GM19372 (cell line): ENCODE results near the gene ID3.

ENCODE experiments used
- ATAC-seq: cut with Tn5 transposase; IDR thresholded peaks from one replicate; pipeline ENCODE4 v1.9.1; 2021; ENCODE audit warnings: mild to moderate bottlenecking, low read depth, moderate library complexity; ENCODE audit not compliant: unreplicated experiment

ID3 gene

GRCh38 chr1:23559136-23559984 lies at the start of gene ID3:
TSS of gene ID3 (minus strand) at chr1:23559501. CDS start at chr1:23559426, 75 bp downstream.
- peak; percentile 60 for ATAC-seq

GRCh38 chr1:23607944-23608343 lies 48.6 kb upstream of the ID3 start:
- ATAC-seq = no peak

GRCh38 chr1:23601968-23602876 lies 42.9 kb upstream of the ID3 start:
- ATAC-seq = no peak

- ATAC-seq = no peak
These were observed 42.0 kb upstream of the ID3 start for GRCh38 chr1:23601135-23601967.

GRCh38 chr1:23600283-23600682 lies 41.0 kb upstream of the ID3 start:
- no peak for ATAC-seq

- no peak for ATAC-seq
These were observed 39.8 kb upstream of the ID3 start for GRCh38 chr1:23599125-23599524.

- ATAC-seq = no peak
These were observed 39.1 kb upstream of the ID3 start for GRCh38 chr1:23598424-23598823.

GRCh38 chr1:23597635-23598388 lies 38.5 kb upstream of the ID3 start:
- no peak for ATAC-seq

GRCh38 chr1:23596382-23597358 lies 37.4 kb upstream of the ID3 start:
- ATAC-seq = no peak

- ATAC-seq = no peak
These were observed 35.6 kb upstream of the ID3 start for GRCh38 chr1:23594927-23595353.

- no peak for ATAC-seq
These were observed 35.0 kb upstream of the ID3 start for GRCh38 chr1:23594149-23594907.

- no peak for ATAC-seq
These were observed 34.4 kb upstream of the ID3 start for GRCh38 chr1:23593556-23594148.

- ATAC-seq = no peak
These were observed 33.8 kb upstream of the ID3 start for GRCh38 chr1:23593042-23593521.

- ATAC-seq = no peak
These were observed 33.0 kb upstream of the ID3 start for GRCh38 chr1:23592209-23592892.

GRCh38 chr1:23591460-23592208 lies 32.3 kb upstream of the ID3 start:
- peak; percentile 59 for ATAC-seq
